Thyroid gland (tissue), 4 donors: ENCODE measurements around the gene KSR1.

Experiments
- POLR2A ChIP-seq, 2 donors: fragments of 450-650 bp; IDR thresholded peaks; one replicate each; pipeline ENCODE4 v1.6.1; 2017; ENCODE audit warnings: antibody characterized with exemption in 2 of 2, mild to moderate bottlenecking in 2 of 2, moderate library complexity in 1 of 2
- TF ChIP-seq, protein P1 (sequence below), 6 experiments: fragments of 200-600 bp in 3 of 6; fragments of 450-650 bp in 3 of 6; sonication (generic) in 3 of 6; IDR thresholded peaks; one replicate each; pipeline ENCODE4 v1.5.1; 2016 to 2019; ENCODE audit warnings: antibody characterized with exemption in 6 of 6, mild to moderate bottlenecking in 2 of 6, inconsistent platforms in 1 of 6, moderate library complexity in 1 of 6

DNA sequence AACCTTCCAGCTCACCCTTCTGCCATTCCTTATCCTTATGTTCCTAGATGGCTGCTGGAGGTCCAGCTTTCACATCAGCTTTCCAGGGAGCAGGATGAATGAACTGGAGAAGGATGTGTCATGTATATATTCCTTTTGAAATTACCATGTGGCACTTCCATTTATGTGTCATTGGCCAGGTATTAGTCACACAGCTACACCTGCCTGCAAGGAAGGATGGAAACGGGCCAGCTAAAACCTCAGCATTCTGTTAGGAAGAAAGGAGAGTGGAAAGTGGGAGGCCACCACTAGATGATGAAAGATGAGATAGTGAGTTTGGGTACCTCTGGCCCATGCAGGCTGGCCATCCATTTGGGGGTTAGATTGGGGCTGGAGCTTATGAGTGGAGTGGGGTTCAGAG, 67.5 kb downstream of the KSR1 start:
- TF ChIP-seq, protein P1, sequence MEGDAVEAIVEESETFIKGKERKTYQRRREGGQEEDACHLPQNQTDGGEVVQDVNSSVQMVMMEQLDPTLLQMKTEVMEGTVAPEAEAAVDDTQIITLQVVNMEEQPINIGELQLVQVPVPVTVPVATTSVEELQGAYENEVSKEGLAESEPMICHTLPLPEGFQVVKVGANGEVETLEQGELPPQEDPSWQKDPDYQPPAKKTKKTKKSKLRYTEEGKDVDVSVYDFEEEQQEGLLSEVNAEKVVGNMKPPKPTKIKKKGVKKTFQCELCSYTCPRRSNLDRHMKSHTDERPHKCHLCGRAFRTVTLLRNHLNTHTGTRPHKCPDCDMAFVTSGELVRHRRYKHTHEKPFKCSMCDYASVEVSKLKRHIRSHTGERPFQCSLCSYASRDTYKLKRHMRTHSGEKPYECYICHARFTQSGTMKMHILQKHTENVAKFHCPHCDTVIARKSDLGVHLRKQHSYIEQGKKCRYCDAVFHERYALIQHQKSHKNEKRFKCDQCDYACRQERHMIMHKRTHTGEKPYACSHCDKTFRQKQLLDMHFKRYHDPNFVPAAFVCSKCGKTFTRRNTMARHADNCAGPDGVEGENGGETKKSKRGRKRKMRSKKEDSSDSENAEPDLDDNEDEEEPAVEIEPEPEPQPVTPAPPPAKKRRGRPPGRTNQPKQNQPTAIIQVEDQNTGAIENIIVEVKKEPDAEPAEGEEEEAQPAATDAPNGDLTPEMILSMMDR (IDR thresholded peaks at IDR 0.05): no peak
- no peak for TF ChIP-seq POLR2A (IDR thresholded peaks at IDR 0.05)
